KMS-11 (cell line): ENCODE measurements around the gene PANX1.

Experiments
- H2AFZ ChIP-seq: fragments of 200-600 bp; sonication (generic); 2 replicates; pipeline ENCODE4 v1.6.1; 2016; ENCODE audit warnings: antibody characterized with exemption, mixed run types, low read depth
- H3K27ac ChIP-seq: fragments of 200-600 bp; sonication (generic); 2 replicates; pipeline ENCODE4 v1.6.1; 2016; ENCODE audit warnings: mild to moderate bottlenecking, mixed run types
- H3K27me3 ChIP-seq: fragments of 200-600 bp; sonication (generic); 2 replicates; pipeline ENCODE4 v1.6.1; 2017; ENCODE audit warnings: mild to moderate bottlenecking, low read depth, mixed run types, moderate library complexity; ENCODE audit not compliant: insufficient read depth
- H3K36me3 ChIP-seq: fragments of 200-600 bp; sonication (generic); 2 replicates; pipeline ENCODE4 v1.6.1; 2017; ENCODE audit warnings: mild to moderate bottlenecking, mixed run types; ENCODE audit not compliant: insufficient read depth
- H3K4me1 ChIP-seq: fragments of 200-600 bp; sonication (generic); 2 replicates; pipeline ENCODE4 v1.6.1; 2016; ENCODE audit warnings: mild to moderate bottlenecking, low read depth, mixed run types; ENCODE audit not compliant: poor library complexity, severe bottlenecking
- H3K4me2 ChIP-seq: fragments of 200-600 bp; sonication (generic); 2 replicates; pipeline ENCODE4 v1.7.0; 2016; ENCODE audit warnings: mild to moderate bottlenecking, mixed run types
- H3K4me3 ChIP-seq: fragments of 200-600 bp; sonication (generic); IDR thresholded peaks from 2 replicates; pipeline ENCODE4 v1.6.1; 2017; ENCODE audit warnings: low read depth, low read length, mixed read lengths; ENCODE audit not compliant: insufficient read depth
- H3K79me2 ChIP-seq: fragments of 200-600 bp; sonication (generic); 2 replicates; pipeline ENCODE4 v1.6.1; 2016; ENCODE audit warnings: low read depth, mixed run types; ENCODE audit not compliant: insufficient read depth
- H3K9ac ChIP-seq: fragments of 200-600 bp; sonication (generic); 2 replicates; pipeline ENCODE4 v1.6.1; 2016; ENCODE audit warnings: mild to moderate bottlenecking, mixed run types
- H4K20me1 ChIP-seq: fragments of 200-600 bp; sonication (generic); 2 replicates; pipeline ENCODE4 v1.6.1; 2016; ENCODE audit warnings: mild to moderate bottlenecking, mixed run types; ENCODE audit not compliant: insufficient read depth
- TF ChIP-seq, protein P1 (sequence below): fragments of 200-600 bp; sonication (generic); conservative IDR thresholded peaks from 2 replicates; pipeline ENCODE4 v1.6.1; 2017; ENCODE audit warnings: low read depth, mild to moderate bottlenecking, antibody characterized with exemption, low read length, moderate library complexity, mixed read lengths

The PANX1 gene

DNA sequence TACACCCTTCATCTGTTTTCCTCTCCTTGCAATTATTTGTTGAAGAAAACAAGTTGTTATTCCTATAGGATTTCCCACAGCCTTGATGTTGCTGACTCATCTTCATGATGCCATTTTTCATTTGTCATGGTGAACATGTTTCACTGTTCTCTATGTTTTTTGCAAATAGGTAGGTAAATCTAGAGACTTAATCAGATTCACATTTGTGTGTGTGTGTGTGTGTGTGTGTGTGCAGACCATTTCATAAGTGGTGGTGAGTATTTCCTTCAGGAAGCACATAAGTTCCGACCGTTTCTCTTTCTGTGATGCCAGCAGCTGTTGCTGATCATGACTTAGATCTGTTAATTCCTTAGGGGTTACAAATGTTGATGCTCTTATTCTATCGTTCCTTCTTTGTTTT, 95.4 kb downstream of the PANX1 start:
- no peak overlapping the region for H2AFZ ChIP-seq
- TF ChIP-seq, protein P1, sequence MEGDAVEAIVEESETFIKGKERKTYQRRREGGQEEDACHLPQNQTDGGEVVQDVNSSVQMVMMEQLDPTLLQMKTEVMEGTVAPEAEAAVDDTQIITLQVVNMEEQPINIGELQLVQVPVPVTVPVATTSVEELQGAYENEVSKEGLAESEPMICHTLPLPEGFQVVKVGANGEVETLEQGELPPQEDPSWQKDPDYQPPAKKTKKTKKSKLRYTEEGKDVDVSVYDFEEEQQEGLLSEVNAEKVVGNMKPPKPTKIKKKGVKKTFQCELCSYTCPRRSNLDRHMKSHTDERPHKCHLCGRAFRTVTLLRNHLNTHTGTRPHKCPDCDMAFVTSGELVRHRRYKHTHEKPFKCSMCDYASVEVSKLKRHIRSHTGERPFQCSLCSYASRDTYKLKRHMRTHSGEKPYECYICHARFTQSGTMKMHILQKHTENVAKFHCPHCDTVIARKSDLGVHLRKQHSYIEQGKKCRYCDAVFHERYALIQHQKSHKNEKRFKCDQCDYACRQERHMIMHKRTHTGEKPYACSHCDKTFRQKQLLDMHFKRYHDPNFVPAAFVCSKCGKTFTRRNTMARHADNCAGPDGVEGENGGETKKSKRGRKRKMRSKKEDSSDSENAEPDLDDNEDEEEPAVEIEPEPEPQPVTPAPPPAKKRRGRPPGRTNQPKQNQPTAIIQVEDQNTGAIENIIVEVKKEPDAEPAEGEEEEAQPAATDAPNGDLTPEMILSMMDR, result no peak

More for the DNA sequence above, 95.4 kb downstream of the PANX1 start:
- no peaks in the 10 kb centered on the region for H3K36me3 ChIP-seq
- no peak overlapping the region for H3K9ac ChIP-seq
- H3K27ac ChIP-seq, result no peak overlapping the region
- no peaks in the 10 kb centered on the region for H3K79me2 ChIP-seq
- no peaks in the 10 kb centered on the region for H3K27me3 ChIP-seq
- no peak overlapping the region for H3K4me3 ChIP-seq
- H3K4me2 ChIP-seq, result no peak overlapping the region
- H4K20me1 ChIP-seq, result no peaks in the 10 kb centered on the region
- H3K4me1 ChIP-seq, result no peaks in the 10 kb centered on the region
